ENCODE results near the gene PPFIA4. TPM values are rescaled to one million over a fixed set of nuclear protein-coding genes. Genes with fewer than 3 reads are reported as not detected.

PPFIA4 gene
- total and polyA plus RNA-seq, 9 of the 15 experiments (the other 6 are each of a cell fraction or from before 2014, with no cell fraction given) = 0.07 to 12.0 (median 0.70) TPM

- TF ChIP-seq MXD1 (CRISPR knock-in tag; IDR thresholded peaks at IDR 0.05; ENCODE audit: borderline replicate concordance, poor library complexity, severe bottlenecking) (peak; percentile 65), CEBPG (CRISPR knock-in tag; IDR thresholded peaks at IDR 0.05) (peak; percentile 73; the same call in 1 of the 2 replicates), CEBPG (tag; conservative IDR thresholded peaks at IDR 0.05 in 1 of 2, IDR thresholded peaks at IDR 0.05 in 1 of 2) (peak in 1 of 2 experiments; percentile 78; a peak in 2 of 4 replicates), POLR2A (conservative IDR thresholded peaks at IDR 0.05) (peak; percentile 16), ZNF24 (IDR thresholded peaks at IDR 0.05) (0 out of 2 replicates have a peak, but pooled peaks have one; percentile 44), MTA3 (IDR thresholded peaks at IDR 0.05; ENCODE audit: borderline replicate concordance) (peak; percentile 57; the same call in 1 of the 2 replicates), TBP (optimal IDR thresholded peaks at IDR 0.05; ENCODE audit: low read depth, low read length) (peak; percentile 40), NBN (IDR thresholded peaks at IDR 0.05; ENCODE audit: low read depth) (peak; percentile 16; the same call in 1 of the 2 replicates), GATAD2B (IDR thresholded peaks at IDR 0.05; ENCODE audit: borderline replicate concordance) (peak; percentile 78; the same call in 1 of the 2 replicates), VEZF1 (CRISPR knock-in tag; IDR thresholded peaks at IDR 0.05) (peak; percentile 67), NFE2 (IDR thresholded peaks at IDR 0.05; ENCODE audit: low read depth) (peak; percentile 48), ESRRA (IDR thresholded peaks at IDR 0.05; ENCODE audit: borderline replicate concordance, low read depth) (peak; percentile 26; the same call in 1 of the 2 replicates), KLF1 (tag; IDR thresholded peaks at IDR 0.05) (peak; percentile 53; the same call in 1 of the 2 replicates)
Observed at GRCh38 chr1:203005395-203006142, 20.7 kb upstream of the PPFIA4 start (continued).
